GM21825 (cell line): ENCODE data around the gene DMD.
"Not testable (repeated sequence)": the region's sequence is repeated elsewhere in the genome, so short reads cannot be mapped to it uniquely, and the experiment has no call there.

ENCODE experiments used
- ATAC-seq: cut with Tn5 transposase; IDR thresholded peaks from one replicate; pipeline ENCODE4 v1.9.1; 2021; ENCODE audit warnings: mild to moderate bottlenecking, moderate library complexity; ENCODE audit not compliant: unreplicated experiment

Gene DMD

GRCh38 chrX:32293962-32294700 is 917.2 kb downstream of the DMD start:
- no peak for ATAC-seq

- ATAC-seq, result no peak
Observed at GRCh38 chrX:32289356-32289755, 922.0 kb downstream of the DMD start.

GRCh38 chrX:32281853-32282252 is 929.5 kb downstream of the DMD start:
- no peak for ATAC-seq

GRCh38 chrX:32280921-32281320 is 930.4 kb downstream of the DMD start:
- ATAC-seq, result no peak

- ATAC-seq, result no peak
Observed at GRCh38 chrX:32280489-32280888, 930.9 kb downstream of the DMD start.

GRCh38 chrX:32276153-32276552 is 935.2 kb downstream of the DMD start:
- ATAC-seq, result no peak

- no peak for ATAC-seq
Observed at GRCh38 chrX:32269866-32270265, 941.5 kb downstream of the DMD start.

- no peak for ATAC-seq
Observed at GRCh38 chrX:32268207-32268606, 943.1 kb downstream of the DMD start.

GRCh38 chrX:32267796-32268195 is 943.6 kb downstream of the DMD start:
- no peak for ATAC-seq

GRCh38 chrX:32246675-32247074 is 964.7 kb downstream of the DMD start:
- not testable (repeated sequence) for ATAC-seq

GRCh38 chrX:32195611-32196010 is 1015.7 kb downstream of the DMD start:
- ATAC-seq, result no peak

- no peak for ATAC-seq
Observed at GRCh38 chrX:32191316-32191715, 1020.0 kb downstream of the DMD start.

- ATAC-seq, result no peak
Observed at GRCh38 chrX:32185160-32185559, 1026.2 kb downstream of the DMD start.

- ATAC-seq, result no peak
Observed at GRCh38 chrX:32183066-32183465, 1028.3 kb downstream of the DMD start.

- ATAC-seq, result no peak
Observed at GRCh38 chrX:32176510-32176909, 1034.8 kb downstream of the DMD start.

- ATAC-seq, result no peak
Observed at GRCh38 chrX:32170481-32170880, 1040.9 kb downstream of the DMD start.

- ATAC-seq, result no peak
Observed at GRCh38 chrX:32155044-32155638, 1056.2 kb downstream of the DMD start.

- no peak for ATAC-seq
Observed at GRCh38 chrX:32153585-32153984, 1057.8 kb downstream of the DMD start.

GRCh38 chrX:32150141-32150540 is 1061.2 kb downstream of the DMD start:
- no peak for ATAC-seq

GRCh38 chrX:32141841-32142240 is 1069.5 kb downstream of the DMD start:
- ATAC-seq, result no peak

- ATAC-seq, result no peak
Observed at GRCh38 chrX:32139476-32139875, 1071.9 kb downstream of the DMD start.

GRCh38 chrX:32137525-32137924 is 1073.8 kb downstream of the DMD start:
- no peak for ATAC-seq

- ATAC-seq, result no peak
Observed at GRCh38 chrX:32126997-32127396, 1084.4 kb downstream of the DMD start.
